IPS-NIHi7 (cell line): ENCODE data around the gene RGS13.
"Not testable (repeated sequence)": the region's sequence is repeated elsewhere in the genome, so short reads cannot be mapped to it uniquely, and the experiment has no call there.

ENCODE experiments used
- DNase-seq: peaks from one replicate; pipeline ENCODE4 v3.0.0; 2012; ENCODE audit warnings: mixed read lengths; ENCODE audit errors: extremely low spot score

RGS13 gene

DNA sequence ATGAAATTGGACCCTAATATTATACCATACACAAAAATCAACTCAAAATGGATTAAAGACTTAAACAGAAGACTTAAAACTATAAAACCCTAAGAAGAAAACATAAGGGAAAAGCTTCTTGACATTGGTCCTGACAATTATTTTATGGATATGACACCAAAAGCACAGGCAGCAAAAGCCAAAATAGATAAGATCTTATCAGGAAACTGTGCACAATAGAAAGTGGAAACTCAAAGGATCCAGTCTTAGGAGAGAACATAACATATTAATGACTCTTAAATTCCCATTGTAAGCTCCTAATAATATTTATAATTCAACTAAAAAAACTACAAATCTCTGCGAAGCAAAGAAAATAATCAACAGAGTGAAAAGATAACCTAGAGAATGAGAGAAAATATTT, 39.8 kb downstream of the RGS13 start:
- no peak for DNase-seq

DNA sequence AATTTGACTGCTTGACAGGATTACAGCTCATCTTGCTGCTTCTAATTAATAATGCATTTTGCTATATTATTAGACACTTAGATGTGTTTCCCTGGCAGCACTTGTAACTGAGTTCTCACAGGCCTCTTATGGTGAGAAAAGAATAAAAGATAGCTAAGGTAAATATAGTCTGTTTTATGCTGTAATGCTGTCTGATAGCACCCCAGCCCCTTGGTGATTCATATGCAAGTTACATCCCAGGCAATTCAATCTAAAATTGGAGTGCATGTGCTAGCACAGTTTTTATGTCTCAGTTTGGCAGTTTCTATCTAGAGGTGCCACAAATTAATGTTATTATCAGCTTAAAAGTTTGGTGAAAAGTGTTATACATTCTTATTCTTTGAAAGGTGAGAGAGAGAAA, 42.2 kb downstream of the RGS13 start:
- DNase-seq: no peak

DNA sequence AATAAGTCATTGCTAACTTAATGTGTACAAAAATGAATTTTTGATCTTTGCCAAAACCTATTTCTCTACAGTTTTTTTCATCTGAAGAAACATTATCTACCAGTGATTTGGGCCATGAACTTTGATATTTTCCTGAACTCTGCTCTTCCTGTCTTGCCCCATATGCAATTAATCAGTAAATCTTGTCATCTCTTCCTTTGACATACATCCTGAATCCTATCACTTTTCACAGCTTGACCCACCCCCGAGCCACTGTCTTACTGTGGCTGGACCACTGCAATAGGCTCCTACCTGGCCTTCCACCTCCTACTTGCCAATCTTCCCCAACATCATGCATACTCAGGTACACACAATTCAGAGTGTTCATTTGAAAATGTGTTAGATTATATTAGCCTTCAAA, 46.4 kb downstream of the RGS13 start:
- DNase-seq: no peak

DNA sequence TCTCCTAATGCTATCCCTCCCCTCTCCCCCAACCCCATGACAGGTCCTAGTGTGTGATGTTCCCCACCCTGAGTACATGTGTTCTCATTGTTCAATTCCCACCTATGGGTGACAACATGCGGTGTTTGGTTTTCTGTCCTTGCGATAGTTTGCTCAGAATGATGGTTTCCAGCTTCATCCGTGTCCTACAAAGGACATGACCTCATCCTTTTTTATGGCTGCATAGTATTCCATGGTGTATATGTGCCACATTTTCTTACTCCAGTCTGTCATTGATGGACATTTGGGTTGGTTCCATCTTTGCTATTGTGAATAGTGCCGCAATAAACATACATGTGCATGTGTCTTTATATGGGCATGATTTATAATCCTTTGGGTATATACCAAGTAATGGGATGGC, 47.1 kb downstream of the RGS13 start:
- DNase-seq: not testable (repeated sequence)

DNA sequence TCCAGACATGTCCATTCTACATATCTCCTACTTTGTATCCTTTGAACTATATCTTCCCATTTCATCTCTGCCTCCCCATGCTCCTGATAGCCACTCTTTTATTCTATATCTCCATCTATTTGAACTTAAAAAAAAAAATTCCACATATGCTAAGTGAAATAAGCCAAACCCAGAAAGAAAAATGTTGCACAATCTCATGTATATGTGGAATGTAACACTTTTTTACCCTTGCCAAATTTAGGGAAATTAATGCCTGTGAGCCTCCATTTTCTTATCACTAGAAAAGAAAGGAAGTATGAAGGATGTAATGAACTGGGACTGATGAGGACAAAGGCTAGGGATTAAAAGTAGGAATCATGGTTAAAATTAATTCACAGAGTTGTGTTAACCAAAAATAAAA, 53.5 kb downstream of the RGS13 start:
- no peak for DNase-seq

DNA sequence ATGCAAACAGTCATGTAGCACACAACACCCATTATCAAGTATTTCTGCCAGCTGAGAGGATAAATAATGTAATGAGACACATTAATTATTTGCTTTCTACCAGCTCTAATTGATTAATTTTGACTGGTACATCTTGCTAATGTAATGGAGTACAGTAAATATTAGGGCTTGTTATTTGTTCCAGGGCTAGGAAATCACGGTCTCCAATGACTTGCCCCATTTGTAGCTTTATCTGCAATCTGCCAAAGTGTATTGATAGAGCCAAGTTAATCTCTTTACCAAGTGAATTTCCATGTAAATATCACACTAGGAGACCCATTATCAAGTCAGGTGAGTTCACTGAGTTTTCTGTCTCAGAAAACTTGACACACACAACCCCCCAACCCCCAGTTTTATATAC, 55.1 kb downstream of the RGS13 start:
- no peak for DNase-seq

DNA sequence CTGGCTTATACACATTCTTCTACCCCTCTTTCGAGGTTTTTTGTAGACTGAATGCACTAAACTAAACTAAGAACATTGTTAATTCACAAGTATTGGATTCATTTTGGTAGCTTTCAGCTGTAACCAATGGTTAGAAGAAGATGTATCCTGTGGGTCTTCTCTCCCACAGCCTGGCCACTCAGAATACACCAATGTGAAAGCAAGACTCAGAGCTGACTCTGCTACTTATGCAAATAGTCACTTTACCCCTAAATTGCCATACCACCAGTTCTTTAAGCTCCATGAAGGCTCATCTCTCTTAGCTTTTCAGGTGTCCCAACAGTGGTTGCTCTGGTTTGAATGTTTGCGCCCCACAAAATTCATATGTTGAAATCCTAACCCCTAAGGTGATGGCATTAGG, 60.1 kb downstream of the RGS13 start:
- no peak for DNase-seq

DNA sequence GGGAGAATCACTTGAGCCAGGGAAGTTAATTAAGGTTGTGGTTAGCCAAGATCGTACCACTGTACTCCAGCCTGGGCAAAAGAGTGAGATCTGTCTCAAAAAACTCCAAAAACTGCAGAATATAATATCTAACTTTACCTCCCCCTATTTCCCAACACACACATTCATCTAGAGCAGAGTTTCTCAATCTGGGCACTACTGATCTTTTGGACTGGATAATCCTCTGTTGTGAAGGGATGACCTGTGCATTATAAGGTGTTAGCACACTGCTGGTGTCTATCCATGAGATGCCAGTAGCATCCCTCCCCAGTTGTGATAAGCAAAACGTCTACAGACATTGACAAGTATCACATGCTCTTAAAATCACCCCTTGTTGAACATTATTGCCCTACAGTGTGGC, 61.8 kb downstream of the RGS13 start:
- no peak for DNase-seq

DNA sequence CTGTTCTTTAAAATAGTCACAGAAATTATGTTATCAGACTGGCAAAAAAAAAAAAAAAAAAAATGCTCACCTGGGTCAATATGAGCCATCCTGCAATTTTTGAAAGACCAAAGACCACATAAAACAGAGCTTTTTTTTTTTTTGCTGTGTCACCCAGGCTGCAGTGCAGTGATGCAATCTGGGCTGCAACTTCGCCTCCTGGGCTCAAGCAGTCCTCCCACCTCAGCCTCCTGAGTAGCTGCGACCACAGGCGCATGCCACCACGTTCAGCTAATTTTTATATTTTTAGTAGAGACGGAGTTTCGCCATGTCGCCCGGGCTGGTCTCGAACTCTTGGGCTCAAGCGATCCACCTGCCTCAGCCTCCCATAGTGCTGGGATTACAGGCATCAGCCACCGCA, 62.8 kb downstream of the RGS13 start:
- no peak for DNase-seq

DNA sequence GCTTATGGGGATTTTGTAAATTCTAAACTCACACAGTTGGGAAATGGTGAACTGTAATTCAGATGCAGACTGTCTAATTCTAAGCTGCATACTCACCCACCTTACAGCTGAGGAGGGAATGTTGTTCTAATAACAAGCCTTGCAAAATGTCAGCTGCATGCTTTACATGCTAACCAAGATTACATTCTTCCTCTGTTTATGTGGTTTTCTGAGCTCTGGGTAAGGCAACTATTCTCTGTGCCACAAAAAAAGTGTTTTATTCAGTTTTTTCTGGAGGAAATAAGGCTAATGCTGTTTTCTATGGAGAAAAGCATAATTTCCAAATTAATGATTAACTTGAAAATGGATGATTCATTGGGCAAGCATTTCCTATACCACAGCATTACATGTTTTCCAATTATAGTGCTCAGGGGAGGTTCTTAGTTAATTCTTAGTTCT, 64.9 kb downstream of the RGS13 start:
- DNase-seq: no peak

DNA sequence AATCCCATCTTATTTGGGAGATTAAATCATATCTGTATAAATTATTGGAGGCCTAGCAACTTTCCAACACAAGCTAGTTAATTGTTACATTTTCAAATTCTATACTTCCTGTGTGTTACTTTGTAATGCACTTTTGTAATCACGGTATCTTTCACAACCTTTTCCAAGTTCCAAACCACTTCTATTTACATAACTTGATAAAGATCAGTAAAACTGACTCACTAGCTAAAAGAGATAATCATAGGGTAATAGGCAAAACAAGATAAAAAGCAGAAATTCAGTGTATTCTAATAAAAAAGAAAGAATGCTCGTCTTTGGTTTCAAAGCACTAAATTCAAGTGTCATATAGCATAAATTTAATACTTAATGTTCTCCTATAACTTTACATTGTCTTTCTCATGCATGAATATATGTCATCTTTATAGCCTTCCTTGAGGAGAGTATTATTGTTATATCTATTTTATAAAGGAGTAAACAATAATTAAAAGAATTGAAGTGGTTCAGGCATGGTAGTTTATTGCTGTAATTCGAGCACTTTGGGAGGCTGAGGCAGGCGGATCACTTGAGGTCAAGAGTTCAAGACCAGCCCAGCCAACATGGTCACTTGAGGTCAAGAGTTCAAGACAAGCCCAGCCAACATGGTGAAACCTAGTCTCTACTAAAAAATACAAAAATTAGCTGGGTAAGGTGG, 66.4 kb downstream of the RGS13 start:
- DNase-seq: no peak

DNA sequence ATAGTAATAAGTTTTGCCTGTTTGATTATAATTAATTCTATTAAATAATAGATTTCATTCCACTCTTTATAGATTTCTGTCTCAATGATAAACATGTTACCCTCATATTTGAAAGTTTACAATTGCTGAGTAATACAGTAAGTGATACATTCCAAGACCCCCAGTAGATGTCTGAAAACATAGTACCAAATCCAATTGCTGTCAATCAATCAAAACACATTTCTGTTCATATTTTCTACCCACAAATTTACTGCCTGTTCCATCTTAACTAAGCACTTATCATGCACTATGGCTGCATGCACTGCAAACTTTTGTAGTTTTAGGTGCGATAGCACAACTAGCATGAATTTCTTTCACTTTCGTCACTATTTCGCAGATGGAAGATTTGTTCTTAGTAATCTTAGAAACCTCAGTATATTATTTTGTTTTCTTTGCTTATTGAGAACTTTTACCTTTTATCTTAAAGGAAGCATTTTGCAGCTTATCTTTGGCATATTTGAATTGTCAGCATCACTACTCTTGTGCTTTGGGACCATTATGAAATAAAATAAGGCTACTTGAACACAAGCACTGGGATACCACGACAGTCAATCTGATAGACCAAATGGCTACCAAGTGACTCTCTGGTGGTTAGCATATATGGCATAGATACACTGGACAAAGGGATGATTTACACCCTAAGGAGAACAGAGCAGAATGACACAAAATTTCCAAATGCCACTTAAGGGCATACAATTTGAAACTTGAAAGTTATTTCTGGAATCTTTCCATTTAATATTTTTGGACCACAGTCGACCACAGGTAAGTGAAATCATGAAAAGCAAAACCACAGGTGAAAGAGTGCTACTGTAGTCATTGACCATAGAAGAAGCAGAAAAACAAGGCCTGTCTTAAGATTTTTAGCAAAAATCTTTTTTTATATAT, 67.6 kb downstream of the RGS13 start:
- no peak for DNase-seq

DNA sequence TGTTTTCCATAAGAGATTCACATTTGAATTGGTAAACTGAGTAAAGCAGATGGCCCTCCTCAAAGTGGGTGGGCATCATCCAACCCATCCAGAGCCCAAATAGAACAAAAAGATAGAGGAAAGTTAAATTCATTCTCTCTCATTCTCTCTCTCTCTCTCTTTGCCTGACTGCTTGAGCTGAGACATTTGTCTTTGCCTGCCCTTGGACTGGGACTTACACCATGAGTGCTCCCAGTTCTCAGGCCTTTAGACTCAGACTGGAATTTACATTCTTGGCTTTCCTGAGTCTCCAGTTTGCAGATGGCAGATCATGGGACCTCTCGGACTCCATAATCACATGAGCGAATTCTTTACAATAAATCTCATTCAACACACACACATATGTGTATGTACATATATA, 69.6 kb downstream of the RGS13 start:
- no peak for DNase-seq

DNA sequence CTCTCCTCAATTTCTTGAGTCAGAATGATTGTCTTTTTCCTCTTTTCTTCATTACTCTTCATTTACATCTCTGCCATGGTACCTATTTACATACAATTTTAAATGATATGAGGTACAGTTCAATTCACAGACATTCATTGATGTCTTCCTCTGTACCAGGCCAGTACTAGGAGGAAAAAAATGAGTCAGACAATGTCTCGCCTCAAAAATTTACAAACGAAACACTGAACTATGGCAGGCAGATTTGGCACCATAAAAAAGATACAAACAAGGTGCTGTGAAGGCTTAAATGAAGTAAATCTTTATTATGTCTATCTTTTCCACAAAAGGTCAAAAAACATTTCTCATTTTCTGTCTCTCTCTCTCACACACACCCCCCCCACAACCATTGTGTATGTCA, 71.0 kb downstream of the RGS13 start:
- no peak for DNase-seq

DNA sequence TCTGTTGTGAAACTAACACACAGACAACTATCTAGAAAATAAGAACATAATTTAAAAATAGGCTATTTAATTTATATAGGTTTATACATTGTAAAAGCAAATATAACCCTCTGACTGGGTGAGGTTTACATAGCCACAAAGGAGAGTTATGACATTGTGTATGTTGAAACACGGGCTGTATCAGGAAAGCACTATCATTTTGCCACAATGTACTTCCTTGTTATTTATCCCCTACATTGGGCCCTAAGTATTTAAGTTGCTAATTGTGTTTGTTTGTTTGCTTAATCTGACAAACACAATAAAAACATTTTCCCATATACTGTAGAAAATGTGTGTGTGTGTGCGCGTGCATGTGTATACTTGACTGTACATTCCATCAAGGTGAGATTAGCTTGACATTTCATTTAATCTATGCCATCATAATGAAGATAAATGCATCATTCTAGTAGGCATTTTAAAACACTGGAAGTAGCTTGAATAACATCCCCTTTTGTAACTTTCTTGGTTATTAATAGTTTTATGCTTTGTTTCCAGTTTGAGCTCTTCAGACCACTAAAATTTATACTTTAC, 72.1 kb downstream of the RGS13 start:
- no peak for DNase-seq

DNA sequence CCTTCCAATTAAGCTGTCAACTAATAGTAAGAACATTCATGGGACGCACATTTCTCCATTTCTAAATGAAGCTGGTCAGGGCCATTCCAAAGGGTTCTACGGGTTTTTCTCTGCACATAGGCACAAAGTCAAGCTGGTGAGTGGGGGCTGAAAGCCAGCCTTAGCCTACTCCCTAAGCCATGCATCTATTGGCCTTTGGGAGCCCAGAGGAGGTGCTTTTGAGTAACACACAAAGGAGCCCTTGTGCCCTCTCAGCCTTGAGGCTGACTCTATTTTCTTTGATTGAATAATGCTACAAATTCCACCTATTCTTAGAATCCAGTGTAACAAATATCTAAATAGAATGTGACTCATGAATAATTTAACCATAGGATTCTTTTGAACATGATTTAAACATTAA, 73.6 kb downstream of the RGS13 start:
- DNase-seq: peak; percentile 34
